Fibroblast of mammary gland (primary cell): Measurements from ENCODE around the gene STOM.

Experiments used
- DNase-seq: peaks from one replicate; pipeline ENCODE4 v3.0.0-alpha.2; 2010; ENCODE audit warnings: low read depth
- H3K4me3 ChIP-seq: 2 replicates; pipeline ENCODE4 v1.5.1; 2011; ENCODE audit warnings: low read depth, mild to moderate bottlenecking, low read length, moderate library complexity; ENCODE audit not compliant: control insufficient read depth
- TF ChIP-seq, protein P1 (sequence below): conservative IDR thresholded peaks from 2 replicates; pipeline ENCODE4 v1.5.1; 2011; ENCODE audit warnings: low read depth, low read length, inconsistent platforms; ENCODE audit not compliant: control insufficient read depth, insufficient read depth

STOM gene

DNA sequence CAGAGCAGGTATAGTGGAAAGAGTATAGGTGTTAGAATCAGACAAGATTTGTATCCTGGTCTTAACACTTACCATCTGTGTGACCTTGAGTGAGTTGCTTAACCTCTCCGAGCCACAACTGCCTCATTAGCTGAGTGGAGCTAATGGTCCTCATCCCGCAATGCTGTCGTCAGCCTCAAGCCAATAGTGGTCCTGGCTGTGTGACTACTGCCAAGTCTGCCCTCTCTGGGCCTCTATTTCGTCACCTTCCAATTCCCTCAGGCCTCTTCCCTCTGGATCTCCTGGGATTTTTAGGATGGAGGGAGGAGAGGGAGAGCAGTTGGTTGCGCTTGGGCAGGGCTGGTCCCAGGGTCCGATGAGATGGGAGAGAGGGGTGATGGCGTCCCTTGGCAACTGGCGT, 41.6 kb downstream of the STOM start:
- TF ChIP-seq, protein P1, sequence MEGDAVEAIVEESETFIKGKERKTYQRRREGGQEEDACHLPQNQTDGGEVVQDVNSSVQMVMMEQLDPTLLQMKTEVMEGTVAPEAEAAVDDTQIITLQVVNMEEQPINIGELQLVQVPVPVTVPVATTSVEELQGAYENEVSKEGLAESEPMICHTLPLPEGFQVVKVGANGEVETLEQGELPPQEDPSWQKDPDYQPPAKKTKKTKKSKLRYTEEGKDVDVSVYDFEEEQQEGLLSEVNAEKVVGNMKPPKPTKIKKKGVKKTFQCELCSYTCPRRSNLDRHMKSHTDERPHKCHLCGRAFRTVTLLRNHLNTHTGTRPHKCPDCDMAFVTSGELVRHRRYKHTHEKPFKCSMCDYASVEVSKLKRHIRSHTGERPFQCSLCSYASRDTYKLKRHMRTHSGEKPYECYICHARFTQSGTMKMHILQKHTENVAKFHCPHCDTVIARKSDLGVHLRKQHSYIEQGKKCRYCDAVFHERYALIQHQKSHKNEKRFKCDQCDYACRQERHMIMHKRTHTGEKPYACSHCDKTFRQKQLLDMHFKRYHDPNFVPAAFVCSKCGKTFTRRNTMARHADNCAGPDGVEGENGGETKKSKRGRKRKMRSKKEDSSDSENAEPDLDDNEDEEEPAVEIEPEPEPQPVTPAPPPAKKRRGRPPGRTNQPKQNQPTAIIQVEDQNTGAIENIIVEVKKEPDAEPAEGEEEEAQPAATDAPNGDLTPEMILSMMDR, result no peak
- DNase-seq, result peak; percentile 57

GRCh38 chr9:121326901-121327613, 43.0 kb downstream of the STOM start:
- H3K4me3 ChIP-seq, result no peak overlapping the region
- TF ChIP-seq, protein P1, result no peak
- DNase-seq, result no peak

More for the DNA sequence above, 41.6 kb downstream of the STOM start:
- H3K4me3 ChIP-seq, result no peak overlapping the region

DNA sequence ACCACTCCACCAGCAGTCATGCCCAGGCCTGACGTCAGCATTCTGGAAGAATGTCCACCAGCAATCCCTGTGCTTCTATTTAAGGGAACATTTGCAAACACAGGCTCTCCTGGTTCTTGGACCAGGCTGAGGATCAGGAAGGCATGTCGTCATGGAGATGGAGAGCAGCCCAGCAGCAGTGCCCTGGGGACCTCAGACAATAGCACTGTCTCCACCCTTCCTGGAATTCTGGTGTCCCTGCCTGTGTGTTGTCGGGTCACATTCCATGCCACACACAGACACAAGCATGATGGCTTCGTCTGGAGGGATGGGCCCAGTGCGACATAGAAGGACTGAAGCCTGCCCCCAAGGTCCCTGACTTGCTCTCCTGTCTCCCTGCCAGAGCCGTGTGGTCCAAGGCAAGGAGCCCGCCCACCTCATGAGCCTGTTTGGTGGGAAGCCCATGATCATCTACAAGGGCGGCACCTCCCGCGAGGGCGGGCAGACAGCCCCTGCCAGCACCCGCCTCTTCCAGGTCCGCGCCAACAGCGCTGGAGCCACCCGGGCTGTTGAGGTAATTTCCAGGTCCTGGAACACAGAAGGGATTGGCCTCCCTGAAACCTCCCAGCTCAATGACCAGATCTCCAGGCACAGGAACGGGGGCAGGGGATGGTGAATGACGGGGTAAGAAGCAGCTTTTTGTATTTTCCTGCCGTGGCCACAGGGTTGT, 43.8 kb downstream of the STOM start:
- H3K4me3 ChIP-seq, result no peak overlapping the region
- peak; percentile 96 for DNase-seq
- TF ChIP-seq, protein P1, result no peak

DNA sequence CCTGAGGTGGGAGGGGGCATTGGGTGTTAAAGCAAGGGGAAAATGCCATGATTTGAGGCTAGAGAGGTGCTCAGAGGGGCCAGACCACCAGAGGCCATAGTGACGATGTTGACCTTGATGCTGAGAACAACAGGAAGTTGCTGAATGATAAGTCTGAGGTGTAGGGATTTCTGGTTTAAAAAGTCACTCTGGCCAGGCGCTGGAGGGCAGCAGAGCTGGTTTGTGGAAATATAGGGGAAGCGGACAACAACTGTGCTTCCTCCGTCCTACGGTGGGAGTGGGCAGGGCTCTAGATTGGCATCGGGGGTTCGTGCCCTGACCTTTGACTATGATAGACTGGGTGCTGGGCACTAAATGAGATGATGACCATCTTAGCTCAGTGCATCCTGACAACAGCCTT, 44.7 kb downstream of the STOM start:
- H3K4me3 ChIP-seq, result no peak overlapping the region
- TF ChIP-seq, protein P1, result no peak
- no peak for DNase-seq

DNA sequence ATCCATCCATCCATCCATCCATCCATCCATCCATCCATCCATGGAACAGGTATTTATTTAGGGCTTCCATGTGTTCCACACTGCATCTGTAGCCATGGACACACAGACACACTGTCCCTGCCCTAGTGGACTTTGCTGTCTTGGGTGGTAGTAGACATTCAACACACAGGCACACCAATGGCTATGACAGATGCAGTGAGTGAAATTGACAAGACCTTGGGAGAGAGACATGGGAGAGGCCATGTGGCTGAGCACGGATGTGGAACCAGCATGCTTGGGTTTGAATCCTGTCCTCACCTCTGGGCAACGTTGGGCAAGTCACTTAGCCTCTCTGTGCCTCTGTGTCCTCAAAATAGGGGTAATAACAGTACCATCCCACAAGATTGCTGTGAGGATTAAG, 45.3 kb downstream of the STOM start:
- TF ChIP-seq, protein P1, result no peak
- no peak overlapping the region for H3K4me3 ChIP-seq

GRCh38 chr9:121324316-121324715, 45.7 kb downstream of the STOM start:
- no peak for DNase-seq
- TF ChIP-seq, protein P1, result no peak
- no peak overlapping the region for H3K4me3 ChIP-seq

More for the DNA sequence above, 45.3 kb downstream of the STOM start:
- no peak for DNase-seq
